Ramos (cell line): ENCODE measurements around the gene TMEM179.
"Not testable (repeated sequence)": the region's sequence is repeated elsewhere in the genome, so short reads cannot be mapped to it uniquely, and the experiment has no call there.

Experiments
- in situ Hi-C: fragments of 300-500 bp; cut with MboI; formaldehyde crosslinking; loops from one replicate; pipeline ENCODE4 v1.14.3; 2022; ENCODE audit warnings: low sequenced_read_pairs; ENCODE audit not compliant: unreplicated experiment

The TMEM179 gene

GRCh38 chr14:104604458-104605449 is at the start of gene TMEM179:
Gene TMEM179 (minus strand): TSS chr14:104604772. CDS start chr14:104604741, 31 bp downstream.
- in situ Hi-C loops: no loop called here

GRCh38 chr14:104654119-104654518 is 49.5 kb upstream of the TMEM179 start:
- in situ Hi-C loops: no loop called here

DNA sequence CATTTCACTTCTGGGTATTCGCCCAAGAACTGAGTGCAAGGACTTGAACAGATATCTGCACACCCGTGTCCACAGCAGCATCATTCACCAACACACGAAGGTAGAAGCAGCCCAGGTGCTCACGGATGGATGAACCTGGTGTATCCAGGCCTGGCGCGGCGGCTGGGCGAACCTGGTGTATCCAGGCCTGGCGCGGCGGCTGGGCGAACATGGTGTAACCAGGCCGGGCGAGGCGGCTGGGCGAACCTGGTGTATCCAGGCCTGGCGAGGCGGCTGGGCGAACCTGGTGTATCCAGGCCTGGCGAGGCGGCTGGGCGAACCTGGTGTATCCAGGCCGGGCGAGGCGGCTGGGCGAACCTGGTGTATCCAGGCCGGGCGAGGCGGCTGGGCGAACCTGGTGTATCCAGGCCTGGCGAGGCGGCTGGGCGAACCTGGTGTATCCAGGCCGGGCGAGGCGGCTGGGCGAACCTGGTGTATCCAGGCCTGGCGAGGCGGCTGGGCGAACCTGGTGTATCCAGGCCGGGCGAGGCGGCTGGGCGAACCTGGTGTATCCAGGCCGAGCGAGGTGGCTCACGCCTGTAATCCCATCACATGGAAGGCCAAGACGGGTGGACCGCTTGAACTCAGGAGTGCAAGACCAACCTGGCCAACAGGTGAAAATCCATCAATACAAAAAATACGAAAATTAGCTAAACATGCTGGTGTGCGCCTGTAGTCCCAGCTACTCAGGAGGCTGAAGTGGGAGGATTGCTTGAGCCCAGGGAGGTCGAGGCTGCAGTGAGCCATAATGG is 48.8 kb upstream of the TMEM179 start:
- in situ Hi-C loops: not testable (repeated sequence)

- in situ Hi-C loops: no loop called here
Observed at GRCh38 chr14:104652386-104652785, 47.8 kb upstream of the TMEM179 start.

GRCh38 chr14:104651876-104652260 is 47.3 kb upstream of the TMEM179 start:
- in situ Hi-C loops: no loop called here

- in situ Hi-C loops: no loop called here
Observed at GRCh38 chr14:104650981-104651875, 46.7 kb upstream of the TMEM179 start.

DNA sequence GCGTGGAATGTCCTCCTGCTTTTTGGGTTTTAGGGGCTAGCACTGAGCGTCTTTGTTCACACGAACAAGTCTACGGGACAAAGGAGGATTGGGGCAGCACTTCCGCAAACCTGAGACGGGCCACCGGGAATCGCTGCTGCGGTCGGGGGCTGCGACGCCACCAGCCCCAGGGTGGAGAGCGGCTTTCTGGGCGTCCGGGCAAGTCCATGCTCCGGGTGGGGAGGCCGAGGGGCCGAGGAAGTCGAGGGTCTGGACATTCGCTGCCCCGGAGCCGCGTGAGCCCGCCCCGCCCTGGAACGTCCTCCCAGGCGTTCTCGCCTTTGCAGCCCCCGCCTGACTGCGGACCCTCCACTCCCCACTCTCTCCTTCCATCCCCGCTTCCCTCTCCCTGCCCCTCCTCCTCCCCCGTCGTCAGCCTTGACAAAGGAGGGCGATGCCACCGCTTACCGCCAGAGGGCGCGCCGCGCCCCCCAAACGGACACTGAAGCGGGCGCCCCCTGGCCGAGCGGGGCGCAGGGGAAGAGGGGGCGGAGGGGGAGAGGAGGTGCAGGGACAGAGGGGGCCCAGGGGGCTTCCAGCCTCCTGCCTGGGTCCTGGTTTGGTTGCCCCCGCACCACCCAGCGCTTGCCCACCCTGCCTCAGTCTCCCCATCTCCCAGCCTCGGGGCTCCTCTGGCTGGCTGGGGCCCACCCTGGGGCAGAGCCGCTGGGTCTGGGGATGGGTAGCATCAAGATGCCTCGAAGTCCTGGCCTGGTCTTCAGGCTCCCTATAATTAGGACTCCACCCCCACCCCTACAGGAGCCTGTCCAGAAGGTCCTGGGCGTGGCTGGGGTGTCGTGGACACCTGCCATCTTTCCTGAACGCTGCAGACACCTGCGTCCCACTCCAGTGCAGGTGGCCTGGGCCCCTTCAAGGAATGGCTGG is 45.7 kb upstream of the TMEM179 start:
- in situ Hi-C loops: no loop called here

DNA sequence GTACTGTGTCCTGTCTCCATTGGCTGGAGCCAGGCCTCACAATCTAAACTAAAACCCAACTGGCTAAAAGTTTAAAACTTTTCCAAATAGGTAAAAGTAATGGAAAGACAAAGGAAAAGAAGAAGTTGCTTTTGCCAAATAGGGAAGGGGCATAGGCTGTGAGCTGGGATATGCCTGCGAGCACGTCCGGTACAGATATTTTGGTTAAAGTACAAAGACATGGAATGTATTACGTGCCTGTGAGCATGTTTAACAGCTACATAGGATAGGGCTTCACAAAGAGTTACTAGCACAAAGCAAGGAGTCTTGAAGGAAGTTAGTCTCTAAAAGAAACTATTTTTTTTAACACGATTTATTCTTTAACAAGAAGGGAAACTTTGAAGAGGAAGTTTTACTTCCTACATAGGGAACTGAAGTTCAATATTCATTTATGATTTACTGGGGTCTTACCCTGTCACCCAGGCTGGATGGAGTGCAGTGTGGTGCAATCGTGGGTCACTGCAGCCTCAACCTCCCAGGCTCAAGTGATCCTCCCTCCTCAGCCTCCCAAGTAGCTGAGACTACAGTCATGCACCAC is 43.0 kb upstream of the TMEM179 start:
- in situ Hi-C loops: no loop called here

GRCh38 chr14:104644656-104645378 is 40.2 kb upstream of the TMEM179 start:
- in situ Hi-C loops: loop anchor here (5.0 kb wide), 1 partner anchor 508 kb away; the partner anchor contains the start of gene KIF26A

GRCh38 chr14:104644091-104644635 is 39.6 kb upstream of the TMEM179 start:
- in situ Hi-C loops: loop anchor here (5.0 kb wide), 1 partner anchor 507 kb away; the partner anchor contains the start of gene KIF26A

DNA sequence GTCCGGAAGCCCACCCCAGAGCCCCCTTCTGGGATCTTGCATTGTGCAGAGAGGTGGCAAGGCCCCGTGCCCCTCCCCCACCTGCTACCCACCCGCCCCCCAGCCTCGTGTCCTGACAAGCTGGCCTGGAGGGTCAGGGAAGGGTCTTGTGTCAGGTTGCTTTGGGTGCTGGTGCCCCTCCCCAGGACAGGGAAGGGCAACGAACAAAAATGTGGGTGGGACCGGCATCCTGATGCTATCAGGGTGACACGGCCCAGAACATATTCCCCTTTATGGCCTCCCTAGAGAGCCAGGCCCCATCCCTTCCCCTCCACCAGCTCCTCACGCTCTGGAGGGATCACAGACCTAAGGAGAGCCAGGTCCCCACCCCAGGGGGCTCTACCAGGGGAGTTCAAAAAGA is 38.7 kb upstream of the TMEM179 start:
- in situ Hi-C loops: loop anchor here (5.0 kb wide), 1 partner anchor 506 kb away; the partner anchor contains the start of gene KIF26A

- in situ Hi-C loops: loop anchor here (5.0 kb wide), 1 partner anchor 505 kb away; the partner anchor contains the start of gene KIF26A
Observed at GRCh38 chr14:104642540-104642868, 37.9 kb upstream of the TMEM179 start.

DNA sequence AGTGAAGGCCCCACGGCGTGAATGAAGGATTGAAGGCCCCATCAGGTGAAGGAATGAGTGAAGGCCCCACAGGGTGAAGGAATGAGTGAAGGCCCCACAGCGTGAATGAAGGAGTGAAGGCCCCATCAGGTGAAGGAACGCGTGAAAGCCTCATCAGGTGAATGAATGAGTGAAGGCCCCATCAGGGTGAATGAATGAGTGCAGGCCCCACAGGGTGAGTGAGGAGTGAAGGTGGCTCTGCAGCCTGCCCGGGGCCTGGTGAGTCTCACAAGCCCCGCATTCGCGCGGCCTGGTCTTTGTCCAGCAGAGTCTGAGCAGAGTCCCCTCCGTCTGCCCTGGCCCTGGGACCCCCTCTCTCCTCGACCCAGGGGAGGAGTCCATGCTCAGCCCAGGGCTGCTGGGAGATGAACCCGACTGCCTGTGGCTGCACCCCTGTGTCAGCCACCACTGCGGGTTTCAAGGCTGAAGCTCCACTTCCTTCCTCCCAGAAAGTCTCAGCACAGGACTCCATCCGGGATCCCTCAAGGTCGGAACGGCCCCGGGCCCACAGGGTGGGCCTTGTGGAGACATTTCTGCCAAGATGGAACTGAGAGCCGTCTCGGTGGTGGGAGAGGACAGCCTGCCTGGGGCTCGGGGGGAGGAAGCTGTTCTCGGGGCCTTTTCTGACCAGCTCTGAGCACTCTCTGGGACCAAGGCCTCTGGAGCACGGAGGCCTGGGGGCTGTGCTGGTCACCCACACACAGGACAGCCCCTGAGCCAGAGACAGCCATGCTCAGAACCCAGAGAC is 37.4 kb upstream of the TMEM179 start:
- in situ Hi-C loops: loop anchor here (5.0 kb wide), 1 partner anchor 505 kb away; the partner anchor contains the start of gene KIF26A

GRCh38 chr14:104640681-104641080 is 36.1 kb upstream of the TMEM179 start:
- in situ Hi-C loops: loop anchor here (5.0 kb wide), 1 partner anchor 503 kb away; the partner anchor contains the start of gene KIF26A

DNA sequence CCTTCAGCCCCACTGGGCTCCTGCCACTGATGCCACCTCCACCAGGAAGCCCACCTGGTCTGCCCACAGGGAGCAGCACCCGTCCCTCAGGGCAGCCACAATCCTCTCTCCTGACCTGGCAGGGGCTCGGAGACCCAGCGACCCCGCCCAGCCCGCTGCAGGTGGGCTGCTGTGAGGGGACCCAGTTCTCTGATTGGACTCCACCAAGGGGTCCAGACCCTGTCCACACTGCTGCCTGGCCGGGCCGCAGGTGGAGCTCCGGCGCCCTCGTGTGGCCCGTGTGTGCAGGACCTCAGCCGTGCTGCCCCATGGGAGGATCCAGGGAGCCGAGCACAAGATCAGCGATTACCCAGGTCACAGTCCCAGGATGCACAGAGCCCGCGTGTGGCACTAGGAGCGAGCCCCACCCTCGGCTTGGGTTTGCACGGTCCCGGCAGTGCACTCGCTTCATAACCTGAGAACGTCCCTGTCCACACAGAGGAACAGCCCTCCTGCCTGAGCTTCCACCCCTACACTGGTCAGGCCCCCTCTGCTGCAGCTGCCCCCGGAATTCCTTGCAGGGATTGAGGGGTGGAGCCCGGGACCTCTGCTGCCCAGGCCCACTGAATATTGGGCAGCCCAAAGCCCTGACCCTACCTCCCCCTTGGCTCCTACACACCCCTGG is 35.4 kb upstream of the TMEM179 start:
- in situ Hi-C loops: loop anchor here (5.0 kb wide), 1 partner anchor 503 kb away; the partner anchor contains the start of gene KIF26A

GRCh38 chr14:104639471-104639870 is 34.9 kb upstream of the TMEM179 start:
- in situ Hi-C loops: no loop called here
